ENCODE results near the gene EHHADH. TPM values are rescaled to one million over a fixed set of nuclear protein-coding genes. Genes with fewer than 3 reads are reported as not detected.

The EHHADH gene
- total RNA-seq, 2 experiments from 2014 or later: 1.3 TPM; not detected in 1

DNA sequence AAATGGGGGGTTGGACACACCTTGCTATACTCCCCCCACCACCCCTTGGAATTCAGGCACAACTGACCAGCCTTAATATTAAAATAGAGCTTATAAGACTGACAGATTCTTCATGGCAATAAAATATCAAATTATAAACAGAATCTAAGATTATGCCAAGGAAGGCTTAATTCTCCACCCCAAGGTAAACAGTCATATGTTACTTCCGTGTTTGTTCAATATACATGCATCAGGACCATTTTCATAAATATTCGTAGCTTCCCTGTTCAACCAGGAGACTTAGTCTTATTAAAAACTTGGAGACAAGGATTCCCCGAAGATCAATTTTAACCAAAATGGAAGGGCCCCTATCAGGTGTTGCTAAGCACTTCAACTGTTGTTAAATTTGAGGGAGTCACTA lies 13.3 kb upstream of the EHHADH start:
- BruUV-seq (replicated peaks): no TSS peak
- CTCF ChIA-PET (ENCODE audit: unreplicated experiment): no interaction called here

DNA sequence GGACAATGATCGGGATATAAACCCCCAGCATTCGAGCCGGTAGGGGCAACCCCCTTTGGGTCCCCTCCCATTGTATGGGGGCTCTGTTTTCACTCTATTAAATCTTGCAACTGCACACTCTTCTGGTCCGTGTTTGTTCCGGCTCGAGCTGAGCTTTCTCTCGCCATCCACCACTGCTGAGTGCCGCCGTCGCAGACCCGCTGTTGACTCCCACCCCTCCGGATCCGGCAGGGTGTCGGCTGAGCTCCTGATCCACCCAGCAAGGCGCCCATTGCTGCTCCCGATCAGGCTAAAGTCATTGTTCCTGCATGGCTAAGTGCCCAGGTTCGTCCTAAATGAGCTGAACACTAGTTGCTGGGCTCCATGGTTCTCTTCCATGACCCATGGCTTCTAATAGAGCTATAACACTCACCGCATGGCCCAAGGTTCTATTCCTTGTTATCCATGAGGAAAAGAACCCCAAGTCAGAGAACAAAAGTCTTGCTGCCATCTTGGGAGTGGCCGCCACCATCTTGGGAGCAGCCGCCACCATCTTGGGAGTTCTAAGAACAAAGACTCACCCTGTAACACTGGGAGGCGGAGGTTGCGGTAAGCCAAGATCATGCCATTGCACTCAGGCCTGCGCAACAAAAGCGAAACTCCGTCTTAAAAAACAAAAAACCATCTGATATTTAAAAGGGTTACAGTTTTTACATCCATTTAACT lies 11.2 kb upstream of the EHHADH start:
- intact Hi-C loops (cut with micrococcal nuclease; ENCODE audit: unreplicated experiment): no loop called here

More for the DNA sequence above, 13.3 kb upstream of the EHHADH start:
- Histone ChIP-seq H4K20me1 (ENCODE audit: insufficient read depth, low read length) (no peaks in the 10 kb centered on the region), H3K36me3 (ENCODE audit: insufficient read depth, low read length) (no peaks in the 10 kb centered on the region), H2AFZ (ENCODE audit: low read length) (no peak overlapping the region), H3K9me3 (ENCODE audit: low read length) (no peaks in the 10 kb centered on the region), H3K79me2 (ENCODE audit: insufficient read depth, low read depth, low read length) (no peaks in the 10 kb centered on the region), H3K4me1 (ENCODE audit: insufficient read depth, low read length, poor library complexity, severe bottlenecking) (no peaks in the 10 kb centered on the region), H3K4me2 (ENCODE audit: low read length) (no peak overlapping the region), H3K4me3 (ENCODE audit: low read depth, low read length, poor library complexity, severe bottlenecking) (no peak overlapping the region), H3K27ac (ENCODE audit: low read depth, low read length, poor library complexity, severe bottlenecking) (no peak overlapping the region), H3K9me2 (ENCODE audit: insufficient read depth, low read length) (no peaks in the 10 kb centered on the region)
- intact Hi-C loops (cut with micrococcal nuclease; ENCODE audit: unreplicated experiment): no loop called here
- DNase-seq (ENCODE audit: low spot score): no peak
- TF ChIP-seq, protein P1, sequence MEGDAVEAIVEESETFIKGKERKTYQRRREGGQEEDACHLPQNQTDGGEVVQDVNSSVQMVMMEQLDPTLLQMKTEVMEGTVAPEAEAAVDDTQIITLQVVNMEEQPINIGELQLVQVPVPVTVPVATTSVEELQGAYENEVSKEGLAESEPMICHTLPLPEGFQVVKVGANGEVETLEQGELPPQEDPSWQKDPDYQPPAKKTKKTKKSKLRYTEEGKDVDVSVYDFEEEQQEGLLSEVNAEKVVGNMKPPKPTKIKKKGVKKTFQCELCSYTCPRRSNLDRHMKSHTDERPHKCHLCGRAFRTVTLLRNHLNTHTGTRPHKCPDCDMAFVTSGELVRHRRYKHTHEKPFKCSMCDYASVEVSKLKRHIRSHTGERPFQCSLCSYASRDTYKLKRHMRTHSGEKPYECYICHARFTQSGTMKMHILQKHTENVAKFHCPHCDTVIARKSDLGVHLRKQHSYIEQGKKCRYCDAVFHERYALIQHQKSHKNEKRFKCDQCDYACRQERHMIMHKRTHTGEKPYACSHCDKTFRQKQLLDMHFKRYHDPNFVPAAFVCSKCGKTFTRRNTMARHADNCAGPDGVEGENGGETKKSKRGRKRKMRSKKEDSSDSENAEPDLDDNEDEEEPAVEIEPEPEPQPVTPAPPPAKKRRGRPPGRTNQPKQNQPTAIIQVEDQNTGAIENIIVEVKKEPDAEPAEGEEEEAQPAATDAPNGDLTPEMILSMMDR (conservative IDR thresholded peaks at IDR 0.05; ENCODE audit: low read length): no peak
- TF ChIP-seq EZH2phosphoT487 (IDR thresholded peaks at IDR 0.05; ENCODE audit: borderline replicate concordance, low read depth, low read length): no peak
- POLR2A ChIA-PET: no interaction called here

DNA sequence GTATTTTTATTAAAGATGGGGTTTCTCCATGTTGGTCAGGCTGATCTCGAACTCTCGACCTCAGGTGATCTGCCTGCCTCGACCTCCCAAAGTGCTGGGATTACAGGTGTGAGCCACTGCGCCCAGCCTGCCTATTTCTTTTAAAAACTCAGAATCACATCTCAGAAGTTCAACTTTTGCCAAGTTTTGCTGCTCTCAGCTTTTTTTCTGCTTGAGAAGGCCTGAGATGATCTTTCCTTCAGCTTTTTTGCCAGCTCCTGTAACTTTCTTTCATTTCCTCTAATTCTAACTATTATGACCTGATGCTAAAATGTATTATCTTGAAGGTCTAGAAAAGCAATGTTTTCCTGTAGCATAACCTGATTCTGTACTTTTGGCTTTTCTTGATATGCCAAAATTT lies 9.6 kb upstream of the EHHADH start:
- H3K4me3 ChIP-seq (ENCODE audit: low read depth, low read length, poor library complexity, severe bottlenecking): no peak overlapping the region
- H3K4me2 ChIP-seq (ENCODE audit: low read length): no peak overlapping the region
- DNase-seq (ENCODE audit: low spot score): no peak
- no peaks in the 10 kb centered on the region for H3K79me2 ChIP-seq (ENCODE audit: insufficient read depth, low read depth, low read length)
- no peaks in the 10 kb centered on the region for H3K36me3 ChIP-seq (ENCODE audit: insufficient read depth, low read length)
- no peaks in the 10 kb centered on the region for H3K4me1 ChIP-seq (ENCODE audit: insufficient read depth, low read length, poor library complexity, severe bottlenecking)
- ChIA-PET CTCF (ENCODE audit: unreplicated experiment) (no interaction called here), POLR2A (no interaction called here)
- no peak overlapping the region for H2AFZ ChIP-seq (ENCODE audit: low read length)
- no TSS peak for BruUV-seq (replicated peaks)
- TF ChIP-seq EZH2phosphoT487 (IDR thresholded peaks at IDR 0.05; ENCODE audit: borderline replicate concordance, low read depth, low read length): no peak
- TF ChIP-seq, protein P1 (conservative IDR thresholded peaks at IDR 0.05; ENCODE audit: low read length): no peak
- no peaks in the 10 kb centered on the region for H3K9me2 ChIP-seq (ENCODE audit: insufficient read depth, low read length)
- no peaks in the 10 kb centered on the region for H3K9me3 ChIP-seq (ENCODE audit: low read length)
- intact Hi-C loops (cut with micrococcal nuclease; ENCODE audit: unreplicated experiment): no loop called here
- H3K27ac ChIP-seq (ENCODE audit: low read depth, low read length, poor library complexity, severe bottlenecking): no peak overlapping the region
- H4K20me1 ChIP-seq (ENCODE audit: insufficient read depth, low read length): no peaks in the 10 kb centered on the region

More for the DNA sequence above, 11.2 kb upstream of the EHHADH start:
- Histone ChIP-seq H2AFZ (ENCODE audit: low read length) (no peak overlapping the region), H3K36me3 (ENCODE audit: insufficient read depth, low read length) (no peaks in the 10 kb centered on the region), H3K9me3 (ENCODE audit: low read length) (no peaks in the 10 kb centered on the region), H3K4me3 (ENCODE audit: low read depth, low read length, poor library complexity, severe bottlenecking) (no peak overlapping the region), H3K27ac (ENCODE audit: low read depth, low read length, poor library complexity, severe bottlenecking) (no peak overlapping the region), H4K20me1 (ENCODE audit: insufficient read depth, low read length) (no peaks in the 10 kb centered on the region), H3K9me2 (ENCODE audit: insufficient read depth, low read length) (no peaks in the 10 kb centered on the region), H3K79me2 (ENCODE audit: insufficient read depth, low read depth, low read length) (no peaks in the 10 kb centered on the region), H3K4me2 (ENCODE audit: low read length) (no peak overlapping the region), H3K4me1 (ENCODE audit: insufficient read depth, low read length, poor library complexity, severe bottlenecking) (no peaks in the 10 kb centered on the region)
- BruUV-seq (replicated peaks): no TSS peak
- no peak for TF ChIP-seq EZH2phosphoT487 (IDR thresholded peaks at IDR 0.05; ENCODE audit: borderline replicate concordance, low read depth, low read length)
- TF ChIP-seq, protein P1 (conservative IDR thresholded peaks at IDR 0.05; ENCODE audit: low read length): no peak
- ChIA-PET POLR2A (no interaction called here), CTCF (ENCODE audit: unreplicated experiment) (no interaction called here)
- DNase-seq (ENCODE audit: low spot score): no peak
